ENCODE data around the gene PSMB2.

PSMB2 gene

DNA sequence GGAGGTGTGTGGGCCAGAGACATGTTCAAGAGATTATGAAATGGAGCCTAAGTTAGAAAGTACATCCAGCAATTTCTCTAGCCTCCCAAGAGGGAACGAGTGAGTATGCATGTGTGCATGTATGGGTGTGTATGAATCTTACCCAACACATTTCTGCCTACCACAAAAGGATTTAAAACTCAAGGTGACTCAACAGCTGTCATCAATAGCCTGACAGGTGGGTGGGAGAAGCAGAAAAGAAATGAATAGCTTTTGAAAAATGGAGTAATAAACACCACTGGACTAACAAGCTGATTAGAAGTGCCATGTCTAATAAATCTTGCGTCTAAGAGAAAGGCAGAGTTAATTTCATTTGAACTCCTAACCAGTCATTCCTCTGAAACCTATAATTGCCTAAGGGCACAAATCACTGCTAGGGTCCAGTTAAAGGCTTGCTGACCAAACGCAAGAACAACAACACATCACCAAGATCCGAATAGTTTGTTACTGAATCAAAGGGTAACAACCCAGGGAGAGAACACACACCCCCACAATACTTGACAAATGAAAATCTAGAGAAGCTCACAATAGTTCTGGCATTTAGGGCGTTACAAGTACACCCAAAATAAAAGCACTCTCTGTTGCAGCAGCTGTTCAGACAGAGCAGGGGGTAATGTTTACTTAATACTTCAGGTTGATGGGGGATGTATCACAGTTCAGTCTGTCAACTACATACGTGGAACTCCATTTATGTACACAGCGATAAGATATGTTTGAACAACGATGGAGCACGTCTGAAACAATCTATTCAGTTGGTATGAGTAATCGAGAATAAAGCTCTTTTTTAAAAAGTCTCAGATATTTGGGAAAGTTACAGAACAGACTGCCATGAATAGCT, 85.5 kb downstream of the PSMB2 start:
- no peak for DNase-seq

DNA sequence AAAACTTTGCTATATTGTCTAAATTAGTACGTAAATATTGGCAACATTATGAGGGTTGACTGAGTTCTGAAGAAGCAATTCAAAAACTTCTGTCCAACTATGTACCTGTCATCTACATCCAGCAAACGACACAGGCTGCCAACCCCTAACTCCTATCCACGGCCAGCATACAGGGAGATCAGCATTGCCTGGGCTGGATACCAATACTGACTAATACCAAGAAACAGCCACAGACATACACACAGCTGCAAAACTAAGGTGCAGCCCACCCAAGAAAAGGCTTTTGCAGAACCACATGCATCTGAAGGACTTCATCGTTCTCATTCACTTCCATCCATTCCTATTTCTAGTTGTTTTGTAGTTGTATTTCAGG, 86.1 kb downstream of the PSMB2 start:
- DNase-seq: no peak

DNA sequence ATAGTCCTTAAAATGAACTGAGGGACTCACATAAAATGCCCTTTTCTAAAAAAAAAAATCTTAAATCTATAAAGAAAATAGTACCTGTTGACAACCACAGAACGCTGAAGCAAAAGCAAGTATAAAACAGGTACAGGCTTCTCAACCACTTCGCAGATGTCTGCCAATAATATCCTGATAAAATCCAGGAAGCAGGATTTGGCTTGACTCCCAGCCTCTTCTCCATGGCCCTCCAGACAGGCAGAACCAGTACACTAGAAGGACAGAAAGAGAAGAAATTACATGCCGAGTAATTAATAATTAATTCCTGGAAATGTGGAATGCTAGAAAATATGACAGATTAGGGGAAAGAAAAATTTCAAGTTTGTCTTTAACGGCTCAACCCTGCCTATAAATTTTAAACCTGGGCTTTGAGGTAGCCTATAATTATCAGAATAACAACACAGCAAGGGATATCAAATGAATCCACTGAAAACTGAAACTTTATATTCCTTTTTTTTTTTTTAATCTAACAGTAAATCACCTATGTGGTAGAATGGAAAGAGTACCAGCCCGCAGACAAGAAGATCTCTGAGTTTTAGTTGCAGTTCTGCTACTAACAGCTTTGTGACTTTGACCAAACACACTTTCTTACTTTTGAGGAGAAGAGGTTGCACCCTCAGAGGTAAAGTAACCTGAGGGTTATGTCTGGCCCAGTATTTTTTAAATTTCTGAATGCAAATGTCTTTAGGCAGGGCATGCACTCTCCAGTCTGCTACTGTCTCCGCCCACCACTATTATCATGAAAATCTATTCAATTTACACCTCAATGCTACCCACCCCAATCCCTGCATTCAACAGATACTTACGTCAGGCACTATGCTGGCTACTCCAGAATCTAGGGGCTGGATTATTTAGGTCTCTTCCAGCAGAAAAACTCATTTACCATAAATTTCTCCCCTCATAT, 86.8 kb downstream of the PSMB2 start:
- no peak for DNase-seq

DNA sequence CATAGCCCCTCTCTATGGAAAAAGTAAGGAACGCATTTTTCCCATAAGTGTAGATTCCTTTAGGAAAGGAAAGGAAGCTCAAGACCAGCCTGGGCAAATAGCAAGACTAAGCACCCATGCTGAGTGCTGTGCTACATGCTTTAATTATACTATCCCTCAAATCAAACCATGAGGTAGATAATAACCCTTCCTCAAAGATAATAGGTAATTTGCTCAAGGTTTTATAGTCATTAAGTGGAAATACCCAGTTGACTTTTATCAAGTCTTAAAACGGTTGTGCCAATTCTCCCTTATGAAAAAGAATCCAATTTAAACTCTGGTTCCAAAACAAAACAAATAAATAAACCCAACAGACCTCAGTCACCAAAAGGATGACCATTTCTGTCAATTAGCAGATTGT, 87.5 kb downstream of the PSMB2 start:
- no peak for DNase-seq
